ENCODE measurements around the gene CAMK2A. TPM values are rescaled to one million over a fixed set of nuclear protein-coding genes. Genes with fewer than 3 reads are reported as not detected.
"Not testable (repeated sequence)": the region's sequence is repeated elsewhere in the genome, so short reads cannot be mapped to it uniquely, and the experiment has no call there.

The CAMK2A gene
- total RNA-seq, 2 donors from 2014 or later = 0.50 to 1.0 TPM

DNA sequence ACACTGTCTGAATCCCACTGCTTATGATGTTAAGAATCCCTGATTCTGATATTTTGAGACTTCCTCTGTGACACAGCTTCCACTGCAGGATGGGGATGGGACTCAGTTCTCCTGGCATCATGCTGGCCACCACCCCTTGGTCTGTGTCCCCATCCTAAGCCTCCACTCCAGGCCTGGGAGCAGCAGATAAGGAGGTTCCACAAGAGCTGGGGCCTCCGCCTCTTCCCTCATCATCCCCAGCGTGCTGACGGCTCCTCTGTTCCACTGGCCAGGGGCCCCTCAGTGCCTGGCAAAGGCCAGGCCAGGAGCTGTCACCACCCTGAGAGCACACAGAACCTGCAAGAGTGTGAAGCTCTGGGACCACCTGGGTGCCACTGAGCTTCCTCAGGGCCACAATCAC, 40.6 kb downstream of the CAMK2A start:
- no peak for TF ChIP-seq POLR2A (IDR thresholded peaks at IDR 0.05)
- no peak for TF ChIP-seq POLR2AphosphoS5 (IDR thresholded peaks at IDR 0.05)
- TF ChIP-seq, protein P1, sequence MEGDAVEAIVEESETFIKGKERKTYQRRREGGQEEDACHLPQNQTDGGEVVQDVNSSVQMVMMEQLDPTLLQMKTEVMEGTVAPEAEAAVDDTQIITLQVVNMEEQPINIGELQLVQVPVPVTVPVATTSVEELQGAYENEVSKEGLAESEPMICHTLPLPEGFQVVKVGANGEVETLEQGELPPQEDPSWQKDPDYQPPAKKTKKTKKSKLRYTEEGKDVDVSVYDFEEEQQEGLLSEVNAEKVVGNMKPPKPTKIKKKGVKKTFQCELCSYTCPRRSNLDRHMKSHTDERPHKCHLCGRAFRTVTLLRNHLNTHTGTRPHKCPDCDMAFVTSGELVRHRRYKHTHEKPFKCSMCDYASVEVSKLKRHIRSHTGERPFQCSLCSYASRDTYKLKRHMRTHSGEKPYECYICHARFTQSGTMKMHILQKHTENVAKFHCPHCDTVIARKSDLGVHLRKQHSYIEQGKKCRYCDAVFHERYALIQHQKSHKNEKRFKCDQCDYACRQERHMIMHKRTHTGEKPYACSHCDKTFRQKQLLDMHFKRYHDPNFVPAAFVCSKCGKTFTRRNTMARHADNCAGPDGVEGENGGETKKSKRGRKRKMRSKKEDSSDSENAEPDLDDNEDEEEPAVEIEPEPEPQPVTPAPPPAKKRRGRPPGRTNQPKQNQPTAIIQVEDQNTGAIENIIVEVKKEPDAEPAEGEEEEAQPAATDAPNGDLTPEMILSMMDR (IDR thresholded peaks at IDR 0.05) = no peak
- 97% methylated on average over 3 of the region's 3 CpGs for WGBS

DNA sequence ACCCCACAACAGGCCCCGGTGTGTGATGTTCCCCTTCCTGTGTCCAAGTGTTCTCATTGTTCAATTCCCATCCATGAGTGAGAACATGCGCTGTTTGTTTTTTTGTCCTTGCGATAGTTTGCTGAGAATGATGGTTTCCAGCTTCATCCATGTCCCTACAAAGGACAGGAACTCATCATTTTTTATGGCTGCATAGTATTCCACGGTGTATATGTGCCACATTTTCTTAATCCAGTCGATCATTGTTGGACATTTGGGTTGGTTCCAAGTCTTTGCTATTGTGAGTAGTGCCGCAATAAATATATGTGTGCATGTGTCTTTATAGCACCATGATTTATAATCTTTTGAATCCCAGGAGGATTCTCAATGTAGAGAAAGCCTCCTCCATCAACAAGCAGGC, 41.1 kb downstream of the CAMK2A start:
- H3K36me3 ChIP-seq; H3K9me3 ChIP-seq; H3K4me3 ChIP-seq; H3K4me1 ChIP-seq (replicated peaks); DNase-seq (ENCODE audit: low spot score); H3K27me3 ChIP-seq (replicated peaks; ENCODE audit: insufficient read depth); intact Hi-C loops (cut with DNase I); H3K27ac ChIP-seq: not testable (repeated sequence)
- 84% methylated on average over 6 of the region's 6 CpGs for WGBS

More for the DNA sequence above, 40.6 kb downstream of the CAMK2A start:
- Histone ChIP-seq H3K36me3 (no peaks in the 10 kb centered on the region), H3K4me3 (no peak overlapping the region), H3K27ac (no peak overlapping the region), H3K4me1 (replicated peaks) (no peaks in the 10 kb centered on the region), H3K27me3 (replicated peaks; ENCODE audit: insufficient read depth) (no peaks in the 10 kb centered on the region), H3K9me3 (no peaks in the 10 kb centered on the region)
- intact Hi-C loops (cut with DNase I) = no loop called here
- no peak for DNase-seq (ENCODE audit: low spot score)

DNA sequence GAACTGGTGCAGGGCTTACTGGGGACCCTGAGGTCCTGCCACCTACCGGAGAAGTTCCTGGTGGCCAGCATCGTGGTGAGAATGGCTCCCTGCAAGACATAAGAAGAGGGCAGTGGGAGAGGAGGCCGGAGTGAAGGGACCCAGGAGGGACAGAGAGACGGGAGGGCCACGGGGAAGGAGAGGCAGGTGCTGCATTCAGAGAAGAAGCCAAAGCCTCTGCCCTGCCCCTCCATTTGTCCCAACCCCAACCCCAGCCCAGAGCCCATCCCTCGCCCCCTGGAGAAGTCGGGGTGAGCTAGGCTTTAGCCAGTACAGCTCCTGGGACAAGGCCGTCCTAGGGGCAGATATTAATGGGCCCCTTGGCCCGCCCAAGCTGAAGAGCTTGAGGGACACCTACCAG, 41.8 kb downstream of the CAMK2A start:
- Histone ChIP-seq H3K9me3 (no peaks in the 10 kb centered on the region), H3K27ac (no peak overlapping the region), H3K4me1 (replicated peaks) (no peaks in the 10 kb centered on the region), H3K4me3 (no peak overlapping the region), H3K36me3 (no peaks in the 10 kb centered on the region), H3K27me3 (replicated peaks; ENCODE audit: insufficient read depth) (no peaks in the 10 kb centered on the region)
- 95% methylated on average over 9 of the region's 9 CpGs for WGBS
- intact Hi-C loops (cut with DNase I) = no loop called here
- DNase-seq (ENCODE audit: low spot score) = no peak
- TF ChIP-seq POLR2AphosphoS5 (IDR thresholded peaks at IDR 0.05) (no peak), POLR2A (IDR thresholded peaks at IDR 0.05) (no peak)

DNA sequence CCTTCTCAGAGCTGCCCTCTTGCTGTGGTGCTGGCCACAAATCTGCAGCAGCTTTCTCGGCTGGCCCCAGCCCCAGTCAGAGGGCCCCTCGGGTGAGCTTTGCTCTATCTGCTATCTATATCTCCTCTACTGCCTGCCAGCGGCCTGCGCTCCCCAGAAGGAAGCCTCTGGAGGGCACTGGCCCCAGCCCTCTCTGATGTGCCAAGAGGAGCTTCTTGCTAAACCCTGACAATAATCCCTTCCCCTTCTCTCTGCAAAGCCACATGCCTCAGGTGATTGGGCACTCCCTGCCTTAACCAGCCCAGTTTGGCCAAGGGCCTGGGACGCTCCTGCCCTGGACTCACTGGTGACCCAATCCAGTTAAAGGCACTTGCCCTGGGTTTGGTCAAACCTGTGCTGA, 42.7 kb downstream of the CAMK2A start:
- DNase-seq (ENCODE audit: low spot score) = no peak
- H3K9me3 ChIP-seq = no peaks in the 10 kb centered on the region
- TF ChIP-seq, protein P1 (IDR thresholded peaks at IDR 0.05) = no peak
- intact Hi-C loops (cut with DNase I) = no loop called here
- no peak overlapping the region for H3K4me3 ChIP-seq
- H3K4me1 ChIP-seq (replicated peaks) = no peaks in the 10 kb centered on the region
- H3K27me3 ChIP-seq (replicated peaks; ENCODE audit: insufficient read depth) = no peaks in the 10 kb centered on the region
- WGBS = 84% methylated on average over 5 of the region's 5 CpGs
- no peak overlapping the region for H3K27ac ChIP-seq
- no peaks in the 10 kb centered on the region for H3K36me3 ChIP-seq

DNA sequence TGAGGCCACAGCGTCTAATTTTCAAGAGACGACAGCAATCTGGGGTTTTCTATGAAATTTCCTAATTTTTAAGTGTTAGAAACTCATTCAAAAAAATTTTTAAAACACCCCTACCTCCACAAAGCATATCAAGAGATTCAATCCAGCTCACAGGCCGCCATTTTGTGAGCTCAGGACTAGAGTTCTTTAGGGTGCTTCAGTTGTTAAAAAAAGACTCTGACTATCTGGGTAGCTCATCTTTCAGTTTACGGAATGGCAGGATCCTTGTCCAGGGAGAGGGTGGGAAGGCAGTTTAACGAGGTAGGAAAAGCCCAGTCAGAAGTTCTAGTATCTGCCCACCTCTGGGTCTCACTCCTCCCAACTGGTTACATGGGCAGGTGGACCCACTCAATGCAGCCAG, 43.1 kb downstream of the CAMK2A start:
- 83% methylated on average over 5 of the region's 5 CpGs for WGBS
- intact Hi-C loops (cut with DNase I) = no loop called here

DNA sequence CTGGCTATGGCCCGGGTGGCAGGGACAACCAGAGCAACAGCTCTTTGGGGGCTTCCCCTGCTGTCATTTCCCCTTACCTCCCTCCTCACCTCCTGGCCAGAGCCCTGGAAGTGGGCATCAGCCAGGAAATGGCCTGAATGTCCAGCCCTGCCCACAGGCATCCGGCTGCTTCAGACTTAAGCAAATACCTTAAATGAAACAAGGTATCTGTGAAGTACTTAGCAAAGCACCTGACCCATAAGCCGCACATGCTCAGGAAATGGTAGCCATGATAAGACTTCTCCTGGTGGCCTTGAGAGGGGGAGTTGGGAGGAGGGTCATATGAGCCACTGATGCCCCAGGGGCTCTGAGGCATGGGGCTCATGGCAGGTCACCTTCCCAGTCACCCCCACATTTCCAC, 43.8 kb downstream of the CAMK2A start:
- H3K4me3 ChIP-seq = no peak overlapping the region
- intact Hi-C loops (cut with DNase I) = no loop called here
- TF ChIP-seq, protein P1 (IDR thresholded peaks at IDR 0.05) = no peak
- H3K27me3 ChIP-seq (replicated peaks; ENCODE audit: insufficient read depth) = no peaks in the 10 kb centered on the region
- no peaks in the 10 kb centered on the region for H3K4me1 ChIP-seq (replicated peaks)
- DNase-seq (ENCODE audit: low spot score) = no peak
- H3K9me3 ChIP-seq = no peaks in the 10 kb centered on the region
- H3K36me3 ChIP-seq = no peaks in the 10 kb centered on the region
- no peak overlapping the region for H3K27ac ChIP-seq
- 85% methylated on average over 3 of the region's 3 CpGs for WGBS

More for the DNA sequence above, 43.1 kb downstream of the CAMK2A start:
- Histone ChIP-seq H3K9me3 (no peaks in the 10 kb centered on the region), H3K4me1 (replicated peaks) (no peaks in the 10 kb centered on the region), H3K27ac (no peak overlapping the region), H3K36me3 (no peaks in the 10 kb centered on the region), H3K4me3 (no peak overlapping the region), H3K27me3 (replicated peaks; ENCODE audit: insufficient read depth) (no peaks in the 10 kb centered on the region)
- TF ChIP-seq POLR2A (IDR thresholded peaks at IDR 0.05) (no peak), POLR2AphosphoS5 (IDR thresholded peaks at IDR 0.05) (no peak)
- TF ChIP-seq, protein P1 (IDR thresholded peaks at IDR 0.05) = no peak
- DNase-seq (ENCODE audit: low spot score) = no peak
